HG02571 (cell line): Measurements from ENCODE around the gene DCAF12.

Experiments used
- ATAC-seq: cut with Tn5 transposase; IDR thresholded peaks from one replicate; pipeline ENCODE4 v1.9.1; 2021; ENCODE audit warnings: mild to moderate bottlenecking, moderate library complexity; ENCODE audit not compliant: unreplicated experiment

The DCAF12 gene

DNA sequence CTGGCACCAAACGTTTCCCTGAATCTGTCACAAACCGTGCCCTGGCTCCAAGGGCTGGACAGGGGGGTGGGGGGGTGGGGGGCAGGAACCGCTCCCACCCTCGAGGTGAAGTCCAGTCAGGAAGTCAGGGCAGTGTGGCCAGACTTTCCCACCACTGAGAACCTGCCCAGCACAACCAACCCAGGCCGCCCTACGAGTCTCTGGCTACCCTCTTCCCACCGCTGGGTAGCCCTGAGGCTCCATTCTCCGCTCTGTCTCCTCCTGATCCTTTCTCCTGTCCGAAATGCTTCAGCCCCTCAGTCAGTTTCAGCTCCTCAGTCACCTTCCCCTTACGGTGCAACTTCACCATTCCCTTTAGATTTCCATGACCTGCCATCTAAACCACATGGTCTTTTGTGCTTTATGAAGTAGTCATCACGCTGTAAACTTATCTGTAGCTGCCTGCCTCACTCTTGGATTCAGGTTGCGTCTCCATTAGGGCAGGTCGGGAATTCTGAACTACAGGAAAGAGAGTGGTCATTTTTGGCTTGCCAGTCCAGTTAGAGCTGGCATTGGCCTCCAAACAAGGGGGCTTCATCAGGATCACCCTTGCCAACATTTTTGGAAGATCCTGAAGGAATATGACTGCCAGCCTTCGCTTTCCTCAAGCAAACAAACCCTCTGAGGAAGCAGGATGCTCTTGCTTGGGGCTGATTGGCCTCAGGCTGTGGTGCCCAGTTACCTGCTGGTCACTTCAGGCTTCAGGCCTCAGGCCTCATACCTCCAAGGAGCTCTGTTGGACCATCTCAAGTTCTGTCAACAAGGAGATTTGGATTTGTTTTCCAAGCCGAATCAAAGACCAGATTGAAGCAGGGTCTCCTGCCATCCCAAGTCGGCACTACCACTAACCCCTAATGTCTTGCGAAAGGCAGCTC is 794 bp upstream of the DCAF12 start:
- ATAC-seq: no peak

DNA sequence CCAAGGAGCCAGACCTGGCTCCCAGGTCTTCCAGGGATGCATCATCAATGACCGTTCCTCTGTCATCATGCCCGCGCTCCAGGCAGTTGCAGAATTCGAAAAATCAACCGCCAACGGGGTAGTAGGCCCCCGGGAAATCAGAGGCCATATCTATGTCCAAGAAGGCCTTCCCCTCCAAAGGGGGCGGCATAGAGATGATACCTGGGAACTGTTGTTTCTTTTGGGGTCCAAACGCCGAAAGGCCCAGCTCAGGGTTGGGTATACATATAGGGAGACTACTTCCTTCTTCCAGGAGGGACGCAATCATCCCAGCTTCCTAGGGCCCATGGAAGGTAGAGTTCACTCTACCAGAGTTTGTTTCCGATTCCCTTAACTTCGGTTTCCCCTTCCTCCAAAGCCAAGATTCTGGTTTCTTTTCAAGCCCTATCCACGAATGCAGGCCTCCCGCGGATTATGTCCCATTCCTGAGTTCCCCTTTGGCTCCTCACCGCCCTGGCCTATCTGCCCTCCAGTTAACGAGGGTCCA is 754 bp downstream of the DCAF12 start:
- no peak for ATAC-seq

DNA sequence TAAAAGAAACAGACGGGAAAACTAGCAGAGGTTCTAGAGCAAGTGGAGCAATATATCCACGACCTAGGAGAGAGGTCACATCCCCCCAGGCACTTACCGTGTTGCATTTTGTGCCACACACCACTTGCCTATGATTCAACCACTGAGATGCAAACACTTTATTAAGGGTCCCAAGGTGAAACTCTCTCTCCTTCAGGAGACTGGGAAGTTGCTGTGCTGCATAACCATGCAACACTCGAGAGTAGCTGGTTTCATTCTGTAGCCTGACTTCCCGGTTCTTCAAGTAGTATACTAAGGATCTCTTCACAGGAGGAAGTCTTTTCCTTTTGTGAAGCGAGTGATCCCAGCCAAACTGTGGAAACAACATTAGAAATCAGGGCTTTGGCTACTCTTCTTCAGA is 1.6 kb downstream of the DCAF12 start:
- ATAC-seq: no peak

DNA sequence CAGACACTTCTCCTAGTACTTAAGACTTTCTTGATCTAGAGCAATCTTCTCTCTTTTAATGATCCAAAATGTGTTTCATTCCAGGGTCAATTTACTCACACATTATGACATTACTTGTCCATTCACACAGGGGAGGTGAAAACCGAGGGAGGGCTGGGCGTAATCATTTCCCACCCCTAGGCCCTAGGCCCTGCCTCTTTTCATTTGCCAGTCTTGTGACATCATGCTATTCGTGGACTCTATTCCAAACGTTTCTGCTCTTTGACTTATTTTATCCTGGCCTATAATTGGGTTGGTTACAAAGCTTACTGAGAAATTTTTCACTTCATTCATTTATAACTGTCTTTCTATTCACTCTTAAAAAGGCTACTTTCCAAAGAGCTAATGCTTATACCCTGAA is 2.4 kb downstream of the DCAF12 start:
- ATAC-seq: no peak

DNA sequence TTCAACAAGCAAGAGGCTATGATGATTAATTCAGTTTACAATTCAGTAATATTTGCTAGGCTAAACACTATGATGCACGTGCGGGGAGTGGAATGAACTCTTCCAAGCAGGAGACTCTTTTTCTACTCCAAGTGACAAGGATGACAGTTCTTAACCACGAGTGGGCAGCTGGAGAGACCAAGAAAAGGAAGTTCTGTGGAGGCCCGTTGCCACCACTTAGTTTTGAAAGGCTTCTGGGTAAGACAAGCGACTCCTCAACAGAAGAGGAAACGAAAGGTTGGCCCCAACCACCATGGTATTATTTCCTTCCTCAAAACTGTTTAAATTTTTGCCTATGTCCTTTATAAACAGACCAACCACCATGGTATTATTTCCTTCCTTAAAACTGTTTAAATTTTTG is 2.8 kb downstream of the DCAF12 start:
- no peak for ATAC-seq

DNA sequence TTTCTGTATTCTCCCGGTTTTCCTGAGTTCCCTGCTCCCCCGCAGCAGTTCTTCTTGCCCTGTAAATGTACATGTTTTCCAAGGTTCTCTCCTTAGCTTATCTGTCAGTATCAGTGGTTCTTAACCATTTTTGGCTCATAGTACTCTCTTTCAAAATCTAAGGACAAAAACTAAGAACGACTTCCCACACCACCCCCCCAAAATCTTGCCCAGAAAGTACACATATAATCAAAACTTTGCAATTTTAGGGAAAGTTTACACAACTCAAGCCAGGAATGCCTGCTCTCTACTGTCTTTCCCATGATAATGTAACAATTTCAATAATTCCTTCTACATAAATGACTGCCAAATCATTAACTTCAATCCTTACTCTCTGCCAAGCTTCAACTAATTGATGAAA is 4.5 kb downstream of the DCAF12 start:
- no peak for ATAC-seq

DNA sequence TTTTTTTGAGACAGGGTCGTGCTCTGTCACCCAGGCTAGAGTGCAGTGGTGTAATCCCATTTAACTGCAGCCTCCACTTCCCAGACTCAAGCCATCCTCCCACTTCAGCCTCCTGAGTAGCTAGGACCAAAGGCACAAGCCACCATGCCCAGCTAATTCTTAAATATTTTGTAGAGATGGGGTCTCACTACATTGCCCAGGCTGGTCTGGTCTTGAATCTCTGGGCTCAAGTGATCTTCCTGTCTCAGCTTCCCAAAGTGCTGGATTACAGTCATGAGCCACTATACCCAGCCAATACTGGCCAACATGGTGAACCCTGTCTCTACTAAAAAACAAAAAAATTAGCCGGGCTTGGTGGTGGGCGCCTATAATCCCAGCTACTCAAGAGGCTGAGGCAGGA is 6.8 kb downstream of the DCAF12 start:
- ATAC-seq: no peak

DNA sequence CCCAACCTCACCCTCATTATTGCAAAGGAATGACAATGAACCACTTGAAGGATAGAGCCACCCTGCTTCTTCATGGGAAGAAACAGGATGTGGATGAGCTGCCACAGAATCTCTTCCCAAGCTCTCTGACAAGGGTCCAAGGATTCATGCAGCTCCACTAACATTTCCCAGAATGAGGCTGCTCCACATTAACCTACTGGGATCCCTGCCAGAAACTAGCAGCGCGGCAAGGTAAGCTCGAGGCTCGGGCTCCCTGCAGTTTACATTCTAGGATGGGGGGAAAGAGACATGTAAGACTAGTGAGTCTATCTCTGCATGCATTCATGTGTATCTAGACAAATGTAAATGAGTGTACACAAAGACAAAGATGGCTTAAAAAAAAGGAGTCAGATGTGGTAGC is 12.1 kb downstream of the DCAF12 start:
- ATAC-seq: no peak

DNA sequence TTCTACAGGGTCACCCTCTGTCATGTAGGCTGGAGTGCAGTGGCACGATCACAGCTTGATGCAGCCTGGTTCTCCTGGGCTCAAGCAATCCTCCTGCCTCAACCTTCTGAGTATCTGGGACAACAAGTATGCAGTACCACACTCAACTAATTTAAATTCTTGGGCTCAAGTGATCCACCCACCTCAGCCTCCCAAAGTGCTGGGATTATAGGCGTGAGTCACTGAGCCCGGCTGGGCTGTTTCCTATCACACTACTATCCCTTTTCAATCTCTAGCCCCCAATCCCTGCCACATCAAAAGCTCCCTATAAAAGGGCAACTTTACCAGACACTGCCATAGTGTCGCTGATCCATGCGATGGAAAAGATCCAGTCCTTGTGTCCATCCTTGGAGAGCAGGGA is 20.4 kb downstream of the DCAF12 start:
- ATAC-seq: no peak

DNA sequence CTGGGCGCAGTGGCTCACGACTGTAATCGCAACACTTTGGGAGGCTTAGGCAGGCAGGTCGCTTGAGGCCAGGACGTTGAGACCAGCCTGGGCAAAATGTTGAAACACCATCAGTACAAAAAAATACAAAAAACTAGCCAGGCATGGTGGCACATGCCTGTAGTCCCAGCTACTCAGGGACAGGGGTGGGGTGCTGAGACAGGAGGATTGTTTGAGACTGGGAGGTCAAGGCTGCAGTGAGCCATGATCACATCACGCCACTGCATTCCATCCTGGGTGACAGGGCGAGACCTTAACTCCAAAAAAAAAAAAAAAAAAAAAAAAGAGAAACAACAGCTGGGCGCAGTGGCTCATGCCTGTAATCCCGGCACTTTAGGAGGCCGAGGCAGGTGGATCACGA is 23.7 kb downstream of the DCAF12 start:
- no peak for ATAC-seq

DNA sequence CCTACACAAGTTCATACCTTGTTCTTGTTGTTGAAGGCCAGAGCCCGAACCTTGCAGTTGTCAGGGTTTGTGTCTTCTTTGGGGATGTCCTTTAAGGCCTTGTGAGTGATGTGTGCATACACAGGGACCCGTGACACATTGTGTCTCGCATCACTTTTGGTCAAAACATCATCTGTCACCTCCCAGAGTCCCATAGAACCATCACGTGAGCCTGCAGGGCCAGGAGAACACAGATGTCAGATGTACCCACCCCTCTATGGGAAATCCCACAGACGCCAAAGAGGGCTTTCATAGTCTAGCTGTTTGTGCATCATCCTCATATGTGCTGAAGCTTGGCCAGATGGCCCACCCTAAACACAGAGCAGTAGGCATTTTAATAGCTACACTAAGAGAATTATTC is 28.2 kb downstream of the DCAF12 start:
- ATAC-seq: peak; percentile 52

DNA sequence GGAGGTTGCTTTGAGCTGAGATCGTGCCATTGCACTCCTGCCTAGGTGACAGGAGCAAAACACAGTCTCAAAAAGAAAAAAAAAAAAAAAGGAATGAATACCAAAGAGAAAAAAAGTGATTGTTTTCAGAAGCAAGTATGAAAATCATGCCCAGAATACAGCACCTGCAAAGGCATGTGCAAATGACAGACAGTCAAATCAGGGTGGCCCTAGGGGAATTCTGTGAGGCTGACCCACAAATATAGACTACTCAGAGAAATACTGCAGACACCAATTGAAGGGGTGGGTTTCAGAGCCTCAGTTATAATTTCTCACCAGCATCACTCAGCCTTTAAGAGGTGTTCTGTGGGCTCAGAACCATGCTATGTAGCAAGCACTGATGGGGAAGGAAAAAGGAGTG is 28.6 kb downstream of the DCAF12 start:
- peak; percentile 76 for ATAC-seq

DNA sequence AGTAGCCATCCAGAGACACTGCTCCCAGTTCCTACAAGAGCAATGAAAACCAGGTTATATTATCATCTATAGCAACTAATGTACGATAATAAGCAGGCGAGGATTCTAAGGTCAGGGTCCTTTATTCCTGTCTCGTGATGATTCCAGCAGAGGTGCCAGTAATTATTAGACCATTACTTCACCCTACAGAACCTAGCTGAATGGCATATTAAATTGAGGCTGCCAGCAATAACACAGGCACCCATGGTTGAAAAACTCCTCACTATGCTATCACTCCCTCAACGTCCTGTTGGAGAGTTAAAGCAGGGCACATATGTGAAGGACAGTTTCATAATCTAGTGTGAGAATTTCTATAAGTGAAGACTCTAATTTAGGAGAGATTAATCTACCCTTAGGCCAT is 29.7 kb downstream of the DCAF12 start:
- ATAC-seq: no peak

DNA sequence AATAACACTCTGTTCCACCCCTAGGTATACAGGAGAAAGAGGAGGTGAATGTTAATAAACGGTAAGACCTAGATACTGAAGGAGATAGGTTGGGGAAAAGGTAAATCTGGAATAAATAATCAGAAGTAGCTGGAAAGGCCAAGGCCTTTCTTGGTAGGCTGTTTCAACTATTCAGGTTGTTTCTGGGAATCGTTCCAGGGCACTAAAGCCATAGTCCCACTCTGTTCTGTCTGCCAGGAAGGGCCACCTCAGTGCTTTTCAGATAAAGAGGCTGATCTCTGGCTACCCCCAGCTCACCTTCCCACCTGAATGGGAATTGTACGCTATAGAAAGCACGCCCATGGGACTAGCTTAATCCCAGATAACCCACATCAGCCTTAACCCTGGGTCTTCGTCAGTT is 32.9 kb downstream of the DCAF12 start:
- ATAC-seq: no peak

DNA sequence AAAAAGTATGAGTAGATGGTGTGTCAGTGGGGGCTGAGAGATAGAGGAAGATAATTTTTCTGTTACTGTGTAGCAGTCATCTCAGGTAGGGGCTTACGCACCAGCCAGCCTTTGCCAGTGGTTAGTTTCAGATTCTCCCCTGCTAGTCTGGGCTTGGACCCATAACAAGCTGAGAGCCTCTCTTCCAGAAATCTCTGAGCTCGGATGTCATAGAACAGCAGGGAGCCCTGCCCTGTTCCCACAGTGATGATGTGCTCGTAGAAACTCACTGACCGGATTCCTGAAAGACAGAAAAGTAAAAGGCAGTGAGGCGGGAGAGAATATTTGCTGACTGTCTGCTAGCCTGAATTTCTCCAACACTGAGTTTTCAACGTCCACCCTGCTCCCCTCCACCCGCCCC is 37.2 kb downstream of the DCAF12 start:
- no peak for ATAC-seq

DNA sequence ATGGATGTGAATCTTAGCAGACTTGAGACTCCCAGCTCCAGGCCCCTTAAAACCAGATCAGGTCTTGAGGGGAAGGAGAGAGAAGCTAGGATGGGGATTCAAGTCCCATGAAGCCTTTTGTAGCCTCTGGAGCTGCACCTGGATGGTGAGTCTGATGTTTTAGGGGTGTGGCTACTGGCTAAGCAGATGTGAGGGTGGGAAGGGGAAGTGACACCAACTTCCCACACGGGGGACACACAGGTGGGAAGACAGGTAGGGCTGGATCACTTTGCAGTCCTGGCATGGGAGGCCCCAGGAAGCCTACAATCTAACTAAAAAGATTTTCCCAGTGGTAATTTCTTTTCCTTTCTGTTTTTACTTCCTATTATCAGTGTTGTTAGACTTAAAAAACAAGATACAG is 39.1 kb downstream of the DCAF12 start:
- no peak for ATAC-seq

DNA sequence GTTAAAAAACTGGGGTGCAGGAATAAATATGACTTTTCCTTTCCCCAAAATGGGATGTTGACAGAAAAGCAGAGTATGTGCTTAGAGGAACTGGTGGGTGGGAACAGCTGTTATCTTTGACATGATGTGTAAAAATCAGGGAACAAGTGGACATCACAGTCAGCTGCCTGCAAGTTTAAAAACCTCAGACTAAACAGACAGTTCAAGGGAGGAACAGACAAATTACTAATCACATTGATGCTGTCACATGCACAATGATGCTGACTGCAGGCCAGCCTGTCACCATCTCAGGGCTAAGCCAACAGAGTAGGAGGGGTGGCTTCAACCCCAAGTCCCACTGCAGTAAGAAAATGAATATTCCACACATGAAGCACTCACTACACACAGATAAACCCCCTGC is 39.6 kb downstream of the DCAF12 start:
- no peak for ATAC-seq

DNA sequence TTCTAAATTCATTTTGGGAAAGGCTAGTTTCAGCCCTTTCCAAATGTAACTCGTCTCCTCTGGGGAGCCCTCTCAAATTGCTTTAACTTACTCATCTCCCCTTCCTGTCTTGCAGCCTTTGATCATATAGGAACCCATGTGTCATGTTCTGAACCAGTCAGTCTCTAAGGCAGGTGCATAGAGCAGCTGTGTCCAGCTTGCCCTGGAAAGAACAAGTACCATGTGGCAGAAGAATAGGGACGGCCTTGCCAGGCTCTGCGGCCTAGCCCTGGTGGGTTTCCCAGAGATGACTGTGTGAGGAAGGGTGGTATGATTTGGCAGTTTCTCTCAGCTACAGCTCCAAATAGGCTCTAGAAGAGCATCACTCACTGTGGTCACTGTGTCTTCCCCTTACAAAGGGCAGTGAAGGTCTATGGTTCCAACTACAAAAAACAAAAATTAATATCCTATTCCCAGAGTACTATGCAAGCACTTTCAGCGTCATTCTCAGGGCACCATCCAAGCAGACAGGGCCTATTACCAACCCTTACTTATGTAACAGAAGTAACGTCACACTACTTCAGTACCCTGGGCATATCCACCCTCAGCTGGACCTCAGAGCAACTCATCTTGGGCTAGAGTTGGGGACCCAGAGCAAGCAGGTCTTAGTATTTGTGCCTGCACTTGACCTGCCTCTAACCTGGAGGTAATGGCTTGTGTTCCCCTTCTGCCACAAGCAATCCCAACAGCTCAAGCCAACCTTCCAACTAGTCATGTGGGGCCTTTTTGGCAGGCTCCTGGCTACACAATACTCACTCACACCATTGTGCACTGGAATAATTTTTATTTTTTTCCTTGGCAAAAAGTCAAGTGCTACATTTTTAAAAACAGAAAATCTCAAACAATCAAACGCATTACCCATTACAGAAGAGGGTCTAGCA is 40.7 kb downstream of the DCAF12 start:
- no peak for ATAC-seq

DNA sequence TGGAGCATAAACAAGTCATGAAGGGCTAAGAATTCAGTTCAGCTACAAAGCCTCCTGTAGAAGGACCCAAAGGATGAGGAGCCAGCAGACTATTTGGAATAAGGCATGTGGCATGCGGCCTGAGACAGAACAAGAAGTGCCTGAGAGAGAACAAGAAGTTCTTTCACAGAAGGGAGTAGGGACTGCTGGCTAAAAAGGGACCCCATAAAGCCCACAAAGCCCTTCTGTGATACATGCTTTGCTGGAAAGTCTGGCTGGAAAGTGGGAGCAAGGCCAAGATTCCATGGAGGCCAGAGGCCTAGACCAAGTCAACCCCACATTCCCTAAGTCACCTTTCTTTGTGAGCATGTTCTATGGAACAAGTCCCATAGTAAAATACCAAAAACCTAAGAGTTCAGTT is 41.9 kb downstream of the DCAF12 start:
- ATAC-seq: no peak

DNA sequence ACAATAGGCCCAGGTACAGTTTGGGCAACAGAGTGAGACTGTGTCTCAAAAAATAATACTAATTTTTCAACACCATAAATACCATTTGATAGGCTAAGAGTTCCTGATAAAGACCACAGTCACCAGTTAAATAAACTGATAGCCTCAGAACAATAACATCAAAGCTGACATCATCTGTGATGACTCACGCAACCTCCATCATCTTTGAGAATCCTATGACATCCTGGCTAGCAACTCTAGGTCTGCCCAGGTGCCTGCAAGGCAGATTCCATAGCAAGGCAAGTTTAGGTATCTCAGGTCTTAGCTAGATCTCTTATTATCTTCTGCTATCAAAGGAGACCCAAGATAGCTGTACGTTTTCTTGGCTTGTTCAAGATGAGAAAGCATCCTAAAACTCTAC is 47.3 kb downstream of the DCAF12 start:
- ATAC-seq: no peak

DNA sequence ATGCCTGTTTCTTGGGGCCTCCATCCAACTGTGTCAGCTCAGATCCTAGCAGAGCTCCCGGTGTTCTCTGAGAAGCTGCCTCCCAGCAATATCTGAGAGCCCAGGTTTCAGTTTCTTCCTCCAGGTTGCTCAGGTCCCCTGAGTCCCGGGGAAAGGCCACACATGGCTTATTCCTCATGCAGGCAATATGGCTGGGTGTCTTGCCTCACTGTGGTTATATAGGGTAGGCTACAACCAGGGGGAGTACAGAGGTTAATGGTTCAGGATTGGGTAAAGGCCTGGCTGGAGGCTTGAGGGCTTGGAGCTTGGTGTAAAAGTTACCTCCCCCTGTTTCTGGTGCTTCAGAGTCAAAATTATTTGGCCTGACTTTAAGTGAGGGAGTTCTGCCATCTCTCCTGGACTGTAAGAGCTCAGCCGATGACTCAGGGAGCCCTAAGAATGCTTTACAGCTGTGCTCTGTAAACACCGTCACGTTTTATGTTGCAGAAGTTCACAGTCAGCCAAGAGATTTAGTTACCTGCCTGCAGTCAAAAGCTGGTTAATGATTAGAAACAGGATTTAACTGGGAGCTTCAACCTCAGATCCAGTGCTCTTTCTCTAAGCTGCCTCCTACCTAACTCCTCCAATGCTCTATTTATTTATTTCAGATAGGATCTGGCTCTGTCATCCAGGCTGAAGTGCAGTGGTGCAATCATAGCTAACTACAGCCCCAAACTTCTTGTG is 53.5 kb downstream of the DCAF12 start:
- no peak for ATAC-seq
